ENCODE results near the gene ZNF592. TPM values are rescaled to one million over a fixed set of nuclear protein-coding genes. Genes with fewer than 3 reads are reported as not detected.

Gene ZNF592
- total RNA-seq, 1 experiment from 2014 or later = 3.9 TPM

DNA sequence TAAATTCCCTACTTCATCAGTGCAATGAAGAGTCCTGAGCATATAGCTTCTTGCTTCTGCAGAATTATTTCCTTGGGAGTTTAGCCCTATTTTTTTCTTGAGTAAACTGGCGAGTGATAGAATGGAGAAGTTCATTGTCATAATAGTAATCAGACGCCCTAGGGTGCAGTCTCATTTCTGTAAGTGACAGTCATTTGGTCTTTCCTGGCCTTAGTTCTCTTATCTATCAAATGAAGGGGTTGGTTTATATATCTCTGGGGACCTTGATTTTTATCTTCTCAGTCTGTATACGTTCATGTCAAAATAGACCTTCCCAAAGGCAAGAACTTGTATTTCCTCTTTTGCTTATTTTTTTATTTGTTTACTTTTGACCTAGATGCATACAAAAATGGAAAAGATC, 58.8 kb downstream of the ZNF592 start:
- no peak for DNase-seq (ENCODE audit: low spot score)

DNA sequence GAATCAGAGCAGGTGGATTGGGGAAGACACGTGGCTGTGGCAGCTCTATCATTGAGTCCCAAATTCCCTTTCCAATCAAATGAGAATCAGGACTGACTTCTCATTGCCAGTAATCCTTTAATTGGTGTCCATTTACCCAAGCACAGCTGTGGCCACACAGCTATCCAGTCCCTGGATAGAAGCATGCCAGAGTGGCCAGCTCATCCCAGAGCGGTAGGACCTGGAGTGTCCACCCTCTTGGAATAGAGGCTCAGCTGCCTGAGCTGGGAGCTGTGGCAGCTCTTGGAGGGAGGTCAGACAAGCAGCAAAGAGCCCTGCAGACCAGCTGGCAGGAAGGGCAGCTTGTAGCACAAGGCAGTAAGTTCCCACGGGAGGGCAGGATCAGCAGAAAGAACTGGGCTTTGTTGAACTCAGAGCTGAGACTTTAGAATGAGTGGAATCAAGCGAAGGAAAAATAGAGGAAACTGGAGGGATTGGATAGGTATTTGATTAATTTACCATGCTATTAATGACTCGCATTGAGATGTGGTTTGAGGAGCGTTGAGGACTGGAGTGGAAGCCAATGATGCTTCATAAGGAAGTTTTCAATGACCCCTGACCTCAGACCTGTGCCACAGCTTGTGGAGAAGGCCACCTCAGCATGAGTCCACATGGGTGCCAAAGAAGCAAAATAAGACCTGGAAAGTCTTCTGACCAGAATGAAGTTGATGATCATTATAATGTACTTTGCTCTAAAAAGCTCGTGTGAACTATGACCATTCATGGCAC, 61.9 kb downstream of the ZNF592 start:
- no peak for DNase-seq (ENCODE audit: low spot score)

GRCh38 chr15:84811151-84811550, 62.8 kb downstream of the ZNF592 start:
- DNase-seq (ENCODE audit: low spot score) = no peak

DNA sequence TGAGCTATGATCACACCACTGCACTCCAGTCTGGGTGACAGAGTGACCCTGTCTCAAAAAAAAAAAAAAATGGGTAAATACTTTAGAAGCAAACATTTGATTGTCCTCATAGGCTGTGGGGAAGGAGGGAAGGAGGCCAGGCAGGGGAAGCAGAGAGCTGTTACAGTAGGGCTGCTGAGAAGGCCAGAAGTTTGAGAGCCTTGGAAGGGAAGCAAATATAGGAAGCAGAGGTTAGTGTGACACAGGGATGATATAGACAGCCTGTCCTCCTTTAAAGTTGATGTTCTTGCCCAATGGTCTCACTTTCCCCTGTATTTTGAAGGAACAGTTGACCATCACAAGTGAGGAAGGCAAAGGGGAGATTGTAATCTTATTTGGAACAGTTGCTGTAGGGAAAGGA, 63.4 kb downstream of the ZNF592 start:
- no peak for DNase-seq (ENCODE audit: low spot score)

DNA sequence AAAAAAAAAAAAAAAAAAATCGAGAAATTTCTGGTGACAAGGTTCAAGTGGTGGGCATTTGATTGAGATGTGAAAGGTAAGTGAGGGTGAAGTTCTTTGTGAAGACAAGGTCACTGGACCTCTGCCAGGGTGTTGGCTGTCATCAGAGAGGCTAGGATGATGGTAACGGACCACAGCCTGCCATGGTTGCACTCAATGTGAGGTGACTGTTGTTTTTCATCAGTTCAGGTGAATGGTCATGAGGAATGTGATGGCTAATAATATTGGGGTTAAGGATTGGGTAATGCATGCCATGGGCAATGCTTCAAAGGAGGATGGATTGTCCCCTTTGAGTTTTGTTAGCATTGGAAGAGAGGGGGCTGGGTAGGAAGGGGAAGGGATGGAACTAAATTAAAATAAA, 64.5 kb downstream of the ZNF592 start:
- no peak for DNase-seq (ENCODE audit: low spot score)

DNA sequence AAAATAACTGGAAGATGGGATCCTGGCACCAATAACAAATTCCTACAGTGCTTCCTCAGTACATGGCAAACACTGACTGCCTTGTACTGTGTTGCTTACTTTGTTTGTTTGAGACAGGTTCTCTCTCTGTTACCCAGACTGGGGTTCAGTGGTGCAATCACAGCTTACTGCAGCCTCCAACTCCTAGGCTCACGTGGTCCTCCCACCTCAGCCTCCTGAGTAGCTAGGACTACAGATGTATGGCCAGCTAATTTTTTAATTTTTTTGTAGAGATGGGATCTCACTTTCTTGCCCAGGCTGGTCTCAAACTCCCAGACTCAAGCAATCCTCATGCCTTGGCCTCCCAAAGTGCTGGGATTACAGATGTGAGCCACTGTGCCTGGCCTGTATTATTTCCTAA, 65.0 kb downstream of the ZNF592 start:
- no peak for DNase-seq (ENCODE audit: low spot score)

DNA sequence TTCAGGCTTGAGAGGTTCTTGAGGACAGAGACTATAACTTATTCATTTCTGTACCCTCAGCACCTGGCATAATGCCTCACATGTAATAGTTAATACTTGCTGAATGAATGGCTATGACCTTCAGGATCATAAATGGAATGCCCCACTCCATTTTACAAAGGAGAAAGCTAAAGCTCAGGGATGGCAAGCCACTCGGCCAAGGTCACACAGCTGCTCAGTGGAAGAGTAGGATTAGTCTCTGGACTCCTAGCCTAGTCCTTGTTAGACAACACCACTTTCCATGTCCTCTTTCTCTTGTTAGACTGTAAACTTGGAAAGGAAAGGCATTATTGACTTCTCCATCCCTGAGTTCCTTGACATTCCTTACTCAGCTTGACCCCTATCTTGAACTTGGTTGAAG, 65.5 kb downstream of the ZNF592 start:
- no peak for DNase-seq (ENCODE audit: low spot score)

DNA sequence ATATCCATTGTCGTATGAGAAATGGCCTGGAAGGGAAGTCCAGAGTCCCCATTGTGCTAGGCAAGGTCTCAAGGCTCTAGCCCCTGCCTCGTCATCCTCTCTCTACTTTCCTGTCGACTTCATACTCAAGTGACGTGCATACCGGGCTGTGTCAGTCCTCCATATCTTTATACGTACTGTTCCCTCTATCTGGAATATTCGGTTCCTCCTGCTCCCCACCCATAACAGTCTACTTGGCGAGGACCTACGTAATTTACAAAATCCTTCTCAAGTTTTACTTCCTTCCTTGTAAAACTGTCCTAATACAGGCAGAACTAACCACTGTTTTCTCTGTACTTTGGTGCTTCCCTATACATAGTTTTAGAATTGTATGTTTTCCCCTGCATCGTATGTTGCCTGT, 66.5 kb downstream of the ZNF592 start:
- DNase-seq (ENCODE audit: low spot score) = no peak

DNA sequence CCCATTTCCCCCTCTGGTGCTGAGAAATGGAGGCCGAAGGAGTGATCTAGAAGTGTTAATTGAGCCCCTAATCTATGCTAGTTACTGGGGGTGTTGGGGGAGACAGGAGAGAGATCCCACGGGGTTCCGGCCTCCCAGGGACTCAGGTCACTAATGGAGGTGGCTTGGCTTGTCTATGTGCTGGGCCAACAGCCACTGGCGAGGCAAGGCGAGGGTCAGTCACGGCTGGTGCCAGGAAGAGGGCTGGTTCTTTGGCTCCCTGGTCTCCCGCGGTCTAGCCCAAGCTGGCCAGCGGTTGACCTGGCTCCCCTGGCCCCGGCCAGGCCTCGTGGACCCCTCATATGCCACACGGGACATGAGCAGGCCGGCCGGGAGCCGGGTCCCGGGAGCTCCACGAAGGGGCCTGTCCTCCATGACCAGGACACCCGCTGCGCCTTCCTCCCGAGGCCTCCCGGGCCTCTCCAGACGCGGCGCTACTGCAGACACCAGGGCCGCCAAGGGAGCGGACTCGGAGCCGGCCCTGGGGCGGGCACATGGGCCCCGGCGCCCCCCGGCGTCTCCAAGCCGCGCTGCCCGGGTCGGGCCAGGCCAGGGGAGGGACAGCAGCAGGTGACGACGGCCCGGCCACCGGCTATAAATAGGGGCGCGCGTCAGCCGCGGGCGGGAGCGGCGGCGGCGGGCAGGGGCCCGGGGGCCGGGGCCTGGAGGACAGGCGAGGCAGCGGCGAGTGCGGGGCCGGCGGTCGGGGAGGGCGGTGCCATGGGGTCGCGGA, 68.5 kb downstream of the ZNF592 start, which contains the start of gene ALPK3:
ALPK3 (plus strand) TSS at position 663 of the 772 bp plus-strand sequence; CDS start at position 760, 97 bp downstream.
- no peak for DNase-seq (ENCODE audit: low spot score)

DNA sequence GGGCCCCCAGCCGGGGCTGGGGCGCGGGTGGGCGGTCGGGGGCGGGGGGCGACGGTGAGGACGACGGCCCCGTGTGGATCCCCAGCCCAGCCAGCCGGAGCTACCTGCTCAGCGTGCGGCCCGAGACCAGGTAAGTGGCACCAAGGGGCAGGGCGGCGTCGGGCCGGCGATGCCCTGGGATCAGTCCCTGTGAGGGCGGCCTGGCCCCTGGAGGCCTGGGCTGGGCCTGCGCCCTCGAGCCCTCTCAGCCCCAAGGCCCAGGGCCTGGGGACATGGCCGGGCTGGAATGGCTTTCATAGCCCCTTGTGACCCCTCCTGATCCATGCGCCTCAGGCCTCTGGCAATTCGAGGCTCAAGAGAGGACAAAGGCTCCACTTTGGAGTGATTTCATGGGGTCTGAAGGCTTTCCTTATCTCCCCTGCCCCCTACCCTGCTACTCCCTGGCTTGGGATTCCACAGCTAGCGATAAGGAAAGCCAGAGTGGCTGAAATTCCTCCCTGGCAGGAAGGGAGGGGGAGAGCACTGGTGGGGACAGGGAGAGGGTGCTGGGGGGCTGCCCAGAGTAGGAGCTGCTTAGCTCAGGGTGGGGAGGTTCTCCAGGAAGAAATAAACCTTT, 69.2 kb downstream of the ZNF592 start:
- DNase-seq (ENCODE audit: low spot score) = no peak

DNA sequence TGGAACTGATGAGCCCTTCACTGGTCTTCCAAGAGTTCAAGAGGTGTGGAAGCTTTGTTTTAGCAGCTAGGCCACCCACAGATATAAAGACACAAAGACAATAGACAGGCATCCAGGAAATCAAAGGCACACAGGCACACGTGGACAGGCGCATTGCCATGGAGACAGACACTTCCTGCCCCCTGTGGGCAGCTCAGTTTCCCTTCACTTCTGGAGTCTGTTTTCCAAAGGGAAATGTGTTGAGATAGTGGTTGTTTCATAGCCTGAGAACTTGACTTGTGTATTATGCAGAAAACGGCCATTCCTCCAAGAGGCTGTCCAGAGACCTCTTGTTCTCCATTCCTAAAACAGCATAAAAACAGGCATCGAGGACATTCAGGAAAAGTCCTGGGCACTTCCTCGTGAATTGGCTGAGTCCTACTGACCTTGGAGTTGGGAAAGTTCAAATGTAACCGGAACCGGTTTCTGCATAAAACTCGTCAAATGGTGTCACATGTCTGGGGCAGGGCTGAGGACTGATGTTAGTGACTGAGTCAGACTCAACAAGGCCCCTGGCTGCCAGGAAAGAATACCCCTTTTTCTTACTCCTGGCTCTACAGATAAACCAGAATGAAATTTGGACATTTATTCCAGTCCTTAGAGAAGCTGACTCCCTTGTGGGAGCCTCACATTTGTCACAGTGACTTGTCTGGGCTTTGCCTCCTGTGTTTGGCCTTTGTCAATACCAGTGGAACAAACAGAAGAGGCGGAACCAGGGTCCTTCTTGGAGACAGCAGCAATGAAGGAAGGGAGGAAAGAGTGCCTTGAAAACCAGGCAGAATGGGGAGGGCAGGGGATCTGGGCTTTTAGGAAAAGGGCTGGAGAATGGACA, 70.1 kb downstream of the ZNF592 start:
- DNase-seq (ENCODE audit: low spot score) = no peak

DNA sequence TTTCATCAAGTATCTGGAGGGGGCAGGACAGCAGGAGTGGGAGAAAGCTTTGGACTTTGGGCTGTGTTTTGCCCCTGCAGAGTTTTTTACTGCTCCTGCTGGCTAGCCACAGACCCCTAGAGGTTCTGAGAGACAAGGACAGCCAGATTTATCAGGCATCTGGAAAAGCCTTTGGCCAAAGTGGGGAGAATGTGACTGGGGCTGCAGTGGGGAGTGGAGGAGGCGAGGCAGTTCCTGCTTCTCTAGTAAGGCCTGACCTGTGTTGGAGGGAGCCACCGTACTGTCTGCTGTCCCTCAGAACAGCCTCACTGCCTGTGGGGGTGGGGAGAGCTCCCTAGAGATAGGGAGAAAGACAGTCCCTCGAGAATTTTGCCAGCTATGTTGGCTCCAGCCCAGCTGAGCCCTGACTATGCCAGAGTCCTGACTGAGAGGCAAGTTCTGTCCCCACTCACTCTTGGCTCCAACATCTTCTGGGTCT, 70.9 kb downstream of the ZNF592 start:
- no peak for DNase-seq (ENCODE audit: low spot score)

DNA sequence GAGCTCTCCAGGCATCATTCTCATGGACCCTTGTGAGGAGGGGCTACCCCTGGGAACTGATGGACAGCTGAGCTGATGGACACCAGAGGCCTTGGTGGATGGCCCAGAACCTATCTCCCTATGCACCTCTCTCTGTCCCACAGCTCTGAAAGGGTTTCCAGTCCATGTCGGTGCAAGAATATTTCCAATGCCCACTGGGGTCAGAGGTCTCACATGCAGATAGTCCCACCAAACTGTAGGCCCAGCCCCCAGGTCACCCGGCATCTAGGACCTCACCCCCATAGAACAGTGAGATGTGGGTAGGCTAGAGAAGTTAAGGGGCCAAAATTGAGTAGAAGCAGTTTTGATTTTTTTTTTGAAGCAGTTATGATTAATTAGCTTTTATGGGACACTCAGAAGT, 71.4 kb downstream of the ZNF592 start:
- DNase-seq (ENCODE audit: low spot score) = no peak

GRCh38 chr15:84821501-84822021, 73.2 kb downstream of the ZNF592 start:
- DNase-seq (ENCODE audit: low spot score) = no peak

DNA sequence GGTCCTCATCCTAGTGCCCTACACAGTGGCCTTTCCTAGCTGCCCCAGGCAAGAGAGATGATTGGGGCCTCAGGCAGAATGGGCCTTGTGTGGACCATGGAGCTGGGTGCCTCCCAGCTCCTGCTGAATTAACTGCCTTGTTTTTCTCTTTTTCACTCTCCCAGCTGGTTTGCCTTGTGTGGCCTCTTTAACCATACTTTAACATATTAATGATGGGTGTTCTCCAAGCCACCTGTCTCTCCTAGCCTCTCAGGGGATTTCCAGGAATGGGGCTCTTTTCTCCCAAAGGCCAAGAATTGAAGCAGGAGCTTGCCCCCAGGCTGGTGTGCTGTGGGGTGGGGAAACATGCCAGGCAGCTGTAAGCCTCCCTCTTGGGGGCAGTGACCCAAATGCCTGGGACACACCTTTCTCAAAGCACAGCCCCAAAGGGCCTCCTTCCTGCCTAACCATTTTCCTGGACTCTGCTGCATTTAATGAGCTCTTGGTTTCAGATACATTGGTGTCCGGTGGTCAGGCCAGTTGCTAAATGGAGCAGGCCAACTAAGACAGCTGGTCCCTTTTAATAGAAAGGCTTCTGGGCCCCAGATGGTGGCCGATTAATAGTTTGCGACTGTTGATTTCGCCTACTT, 74.4 kb downstream of the ZNF592 start:
- DNase-seq (ENCODE audit: low spot score) = no peak

- no peak for DNase-seq (ENCODE audit: low spot score)
Measured at GRCh38 chr15:84823282-84823878, 75.0 kb downstream of the ZNF592 start.

DNA sequence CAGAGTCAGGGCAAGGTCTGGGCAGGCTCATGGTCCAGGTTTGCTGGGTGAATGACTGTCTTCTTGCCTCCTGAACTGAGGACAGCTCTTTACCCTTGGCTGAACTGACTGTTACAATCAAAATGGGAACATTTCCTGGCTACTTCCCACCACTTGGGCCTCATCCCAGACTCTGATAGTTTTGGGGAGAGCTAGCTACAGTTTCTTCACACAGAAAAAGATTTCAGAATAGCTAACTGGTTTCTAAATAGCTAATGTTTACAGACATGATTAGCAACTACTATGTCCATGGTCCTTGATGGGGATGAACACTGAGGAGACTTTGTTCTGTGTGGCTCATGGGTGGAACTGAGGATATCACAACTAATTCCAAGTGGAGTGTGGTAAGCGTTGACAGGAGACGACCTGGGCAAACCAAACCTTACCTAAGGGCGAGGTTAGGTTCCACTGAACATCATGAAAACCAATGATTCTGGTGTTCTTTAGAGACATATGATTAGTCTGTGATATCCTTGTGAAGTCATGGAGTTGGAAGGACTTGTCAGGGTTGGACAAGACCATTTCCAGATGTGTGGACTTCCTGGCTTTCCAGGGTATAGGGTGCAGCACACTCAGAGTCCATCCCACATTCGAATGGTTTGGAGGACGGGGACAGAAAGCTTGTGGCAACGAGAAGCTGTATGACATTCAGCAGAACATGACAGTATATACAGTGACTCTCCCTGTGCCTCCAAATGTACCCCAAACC, 76.0 kb downstream of the ZNF592 start:
- no peak for DNase-seq (ENCODE audit: low spot score)

DNA sequence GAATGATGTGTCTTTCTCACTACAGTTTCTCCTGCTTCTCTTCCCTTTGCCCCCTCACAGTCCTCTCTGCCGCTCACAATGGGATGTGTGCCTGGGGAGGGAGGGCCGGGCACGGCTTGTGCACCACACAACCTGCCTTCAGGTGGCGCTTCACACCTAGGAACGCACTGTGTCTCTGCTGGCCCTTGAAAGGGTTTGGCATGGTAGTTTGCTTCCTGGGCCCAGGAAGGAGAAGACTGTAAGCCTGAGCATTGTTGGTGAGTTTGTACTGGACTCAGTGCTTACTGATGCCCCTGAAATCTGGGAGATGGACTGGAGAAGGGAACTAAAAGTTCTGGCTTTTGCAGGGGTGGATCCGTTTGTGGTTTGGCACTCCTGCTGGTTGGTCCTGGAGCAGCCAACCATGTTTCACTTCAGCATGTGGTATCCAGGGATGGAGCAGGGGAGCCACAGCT, 78.0 kb downstream of the ZNF592 start:
- DNase-seq (ENCODE audit: low spot score) = no peak

DNA sequence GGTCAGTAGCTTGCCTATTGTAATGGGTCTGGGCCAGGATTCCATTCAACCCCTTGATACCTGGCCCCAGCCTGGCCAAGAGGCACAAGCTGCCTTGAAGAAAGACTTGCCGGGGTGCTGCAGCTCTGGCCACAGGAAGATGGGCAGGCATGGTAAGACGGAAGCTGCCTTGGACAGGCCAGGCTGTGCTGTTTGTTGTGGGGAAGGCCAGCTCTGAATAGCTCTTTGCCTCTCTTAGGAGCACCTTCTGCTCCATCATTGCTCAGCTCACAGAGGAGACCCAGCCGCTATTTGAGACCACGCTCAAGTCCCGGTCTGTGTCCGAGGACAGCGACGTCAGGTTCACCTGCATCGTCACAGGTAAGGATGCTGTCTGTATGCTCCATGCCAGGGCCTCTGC, 78.9 kb downstream of the ZNF592 start:
- no peak for DNase-seq (ENCODE audit: low spot score)

Data from H4 (cell line).